Measurements from ENCODE around the gene RTN4.
"Not testable (repeated sequence)": the region's sequence is repeated elsewhere in the genome, so short reads cannot be mapped to it uniquely, and the experiment has no call there.

Gene RTN4

DNA sequence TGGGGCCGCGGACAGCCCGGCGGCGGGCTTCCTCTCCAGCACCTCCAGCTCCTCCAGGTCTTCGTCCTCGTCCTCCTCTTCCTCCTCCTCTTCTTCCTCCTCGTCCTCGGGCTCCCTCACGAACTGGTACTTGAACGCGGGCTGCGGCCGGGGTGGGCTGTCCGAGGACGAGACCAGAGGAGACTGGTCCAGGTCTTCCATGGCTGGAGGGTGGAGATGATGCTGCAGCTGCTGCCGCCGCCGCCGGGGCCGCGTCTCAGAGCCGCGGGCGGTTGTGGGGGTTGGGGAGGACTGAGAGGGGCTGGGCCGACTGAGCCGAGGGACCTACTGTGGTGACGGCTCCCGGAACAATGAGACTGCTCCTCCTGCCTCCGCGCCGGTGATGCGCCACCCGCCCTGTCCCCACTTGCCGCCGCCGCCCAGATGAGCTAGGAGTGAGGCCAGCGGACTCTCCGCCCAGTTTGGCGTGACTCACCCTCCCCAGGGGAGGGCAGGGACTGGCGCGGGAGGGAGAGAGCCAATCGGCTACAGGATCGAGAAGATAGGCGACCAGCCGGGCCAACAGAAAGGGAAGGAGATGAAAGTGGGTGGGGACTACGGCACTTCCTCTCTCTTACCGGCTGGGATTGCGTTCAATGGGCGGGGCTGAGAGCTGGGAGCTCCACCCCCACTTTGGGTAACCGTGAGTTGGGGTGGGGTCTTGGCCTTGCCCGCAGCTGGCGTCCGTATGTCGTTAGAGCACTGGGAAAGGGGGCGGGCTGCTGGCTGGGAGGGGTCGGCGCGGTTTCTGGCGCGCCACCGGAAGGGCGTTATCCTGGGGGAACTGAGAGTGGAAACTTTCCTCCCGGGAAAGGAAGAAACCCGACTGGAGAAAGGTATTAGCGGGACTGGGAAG lies at the start of gene RTN4:
RTN4 (minus strand) TSS at position 352 of the 895 bp plus-strand sequence; CDS start at position 201, 151 bp downstream.
- peak; percentile 99 for DNase-seq

GRCh38 chr2:55099493-55099877 lies 49.2 kb upstream of the RTN4 start:
- DNase-seq = no peak

GRCh38 chr2:55097461-55098410 lies 47.5 kb upstream of the RTN4 start:
- no peak for DNase-seq

DNA sequence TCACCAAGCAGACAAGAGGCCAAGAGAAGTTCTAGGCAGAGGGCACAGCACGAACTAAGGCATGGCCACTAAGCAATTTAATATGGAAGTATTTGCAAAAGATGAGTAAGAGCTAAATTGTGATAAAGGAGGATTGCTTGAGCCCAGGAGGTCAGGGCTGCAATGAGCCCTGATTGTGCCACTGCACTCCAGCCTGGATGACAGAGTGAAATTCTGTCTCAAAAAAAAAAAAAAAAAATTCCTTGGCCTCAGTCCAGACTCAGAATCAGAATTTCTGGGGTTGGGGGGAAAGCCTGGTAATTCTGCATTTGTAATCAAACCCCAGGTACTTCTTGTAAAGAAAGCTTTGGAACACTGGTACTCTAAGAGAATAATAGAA lies 46.8 kb upstream of the RTN4 start:
- no peak for DNase-seq

DNA sequence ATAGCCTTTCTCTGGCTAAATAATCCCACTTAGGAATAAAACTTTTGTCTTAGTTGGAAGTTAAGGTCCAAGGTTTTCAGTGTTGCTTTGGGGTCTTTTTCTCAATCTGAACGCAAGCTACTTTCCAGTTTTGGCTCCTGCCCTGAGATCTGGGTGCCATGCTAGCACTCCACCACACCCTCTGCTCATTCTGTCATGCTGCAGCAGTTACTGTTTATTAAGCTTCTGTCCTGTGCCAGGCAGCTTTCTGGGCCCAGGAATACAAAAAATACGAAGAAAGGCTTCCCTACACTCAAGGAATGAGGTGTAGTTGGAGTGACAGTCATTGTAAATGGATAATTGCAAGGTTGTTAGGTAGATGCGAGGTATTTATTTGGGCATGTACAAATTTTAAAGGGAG lies 46.3 kb upstream of the RTN4 start:
- no peak for DNase-seq

- DNase-seq = no peak
These were observed 43.1 kb upstream of the RTN4 start for GRCh38 chr2:55093381-55093780.

DNA sequence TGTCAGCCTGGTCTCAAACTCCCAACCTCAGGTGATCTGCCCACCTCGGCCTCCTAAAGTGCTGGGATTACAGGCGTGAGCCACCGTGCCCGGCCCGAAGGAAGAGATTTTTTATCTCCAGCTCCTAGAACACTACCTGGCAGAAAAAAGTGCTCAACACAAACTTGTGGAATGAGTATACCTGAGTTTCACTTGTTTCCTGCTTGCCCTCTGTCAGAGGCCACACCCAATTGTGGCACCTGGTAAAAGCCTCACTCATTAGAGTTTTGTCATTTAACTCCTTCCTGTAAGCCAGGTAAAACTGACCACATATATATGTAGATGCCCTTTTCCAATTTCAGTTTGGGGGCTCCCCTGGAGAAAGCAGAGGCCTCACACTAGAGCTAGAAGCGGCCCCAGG lies 42.2 kb upstream of the RTN4 start:
- DNase-seq = no peak

DNA sequence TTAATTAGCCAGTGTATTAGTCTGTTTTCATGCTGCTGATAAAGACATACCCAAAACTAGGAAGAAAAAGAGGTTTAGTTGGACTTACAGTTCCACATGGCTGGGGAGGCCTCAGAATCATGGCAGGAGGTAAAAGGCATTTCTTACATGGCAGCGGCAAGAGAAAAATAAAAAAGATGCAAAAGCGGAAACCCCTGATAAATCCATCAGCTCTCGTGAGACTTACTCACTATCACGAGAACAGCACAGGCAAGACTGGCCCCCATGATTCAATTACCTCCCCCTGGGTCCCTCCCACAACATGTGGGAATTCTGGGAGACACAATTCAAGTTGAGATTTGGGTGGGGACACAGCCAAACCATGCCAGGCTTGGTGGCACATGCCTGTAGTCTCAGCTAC lies 41.4 kb upstream of the RTN4 start:
- DNase-seq = not testable (repeated sequence)

- DNase-seq = no peak
These were observed 40.5 kb upstream of the RTN4 start for GRCh38 chr2:55090702-55091101.

DNA sequence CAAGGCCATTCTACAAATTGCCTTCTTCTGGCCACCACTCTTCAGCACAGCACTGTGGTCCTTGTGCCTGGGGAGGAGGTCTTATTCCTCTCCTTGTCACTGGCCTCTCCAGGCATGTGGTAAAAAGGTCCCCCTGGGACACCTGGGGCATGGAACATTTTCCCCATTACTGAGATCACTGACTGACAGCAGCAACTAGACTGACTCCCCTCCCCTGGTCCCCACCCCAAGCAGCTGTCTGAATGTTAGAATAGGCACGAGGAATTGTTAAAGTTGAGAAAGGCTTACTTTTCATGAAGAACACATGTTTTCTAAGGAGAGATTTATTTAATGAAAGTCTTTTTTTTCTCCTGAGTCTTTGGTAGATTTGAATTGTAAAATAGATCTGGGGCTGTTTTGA lies 39.5 kb upstream of the RTN4 start:
- DNase-seq = no peak

DNA sequence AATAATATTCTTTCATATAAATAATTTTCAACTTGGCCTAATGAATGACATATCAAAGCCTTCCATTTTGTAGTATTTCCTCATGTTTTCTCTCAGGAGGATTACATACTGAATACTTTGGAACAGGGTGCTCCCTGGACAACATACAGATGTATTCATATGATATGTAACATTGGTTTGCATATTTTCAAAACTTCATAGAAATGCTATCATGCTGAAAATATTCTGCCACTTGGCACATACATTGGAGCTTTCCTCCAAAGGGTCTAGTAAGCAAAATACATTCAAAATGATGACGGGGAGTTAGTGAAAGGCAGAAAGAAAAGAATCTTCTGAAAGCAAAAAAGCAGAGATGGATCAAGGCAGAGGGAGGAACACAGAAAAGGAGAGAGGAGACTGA lies 38.1 kb upstream of the RTN4 start:
- no peak for DNase-seq

DNA sequence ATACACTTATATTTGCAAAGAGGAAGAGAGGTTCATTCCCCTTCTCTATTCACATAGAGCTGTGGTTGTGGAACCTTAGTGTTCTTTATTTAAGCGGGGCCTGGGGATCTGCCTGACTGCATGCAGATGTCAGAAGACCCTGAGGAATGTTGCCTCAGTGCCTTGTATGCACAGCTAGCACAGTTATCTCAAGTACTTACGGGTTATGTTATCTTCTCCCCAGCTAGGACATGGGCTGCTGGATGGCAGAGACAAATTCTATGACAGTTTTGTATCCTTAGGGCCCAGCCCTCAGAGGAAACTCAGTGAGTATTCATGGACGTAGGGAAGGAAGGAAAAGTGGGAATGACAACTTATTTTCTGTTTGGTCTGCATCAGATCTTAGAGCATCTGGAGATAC lies 37.7 kb upstream of the RTN4 start:
- no peak for DNase-seq

DNA sequence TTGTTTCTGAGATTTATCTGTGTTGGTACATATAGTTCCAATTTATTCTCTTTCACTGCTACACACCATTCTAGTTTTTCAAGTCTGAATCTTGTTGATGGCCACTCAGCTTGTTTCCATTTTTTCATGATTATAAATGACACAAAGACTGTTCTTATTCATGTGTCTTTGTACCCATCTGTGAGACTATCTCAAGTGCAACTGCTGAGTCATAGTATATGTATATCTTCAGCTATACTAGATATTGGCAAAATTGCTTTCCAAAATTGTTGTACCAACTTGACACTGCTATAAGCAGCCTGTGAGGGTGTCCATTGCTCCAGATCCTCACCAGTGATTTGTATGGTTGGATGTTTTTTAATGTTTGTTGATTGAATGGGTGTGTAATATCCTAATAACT lies 37.2 kb upstream of the RTN4 start:
- no peak for DNase-seq

DNA sequence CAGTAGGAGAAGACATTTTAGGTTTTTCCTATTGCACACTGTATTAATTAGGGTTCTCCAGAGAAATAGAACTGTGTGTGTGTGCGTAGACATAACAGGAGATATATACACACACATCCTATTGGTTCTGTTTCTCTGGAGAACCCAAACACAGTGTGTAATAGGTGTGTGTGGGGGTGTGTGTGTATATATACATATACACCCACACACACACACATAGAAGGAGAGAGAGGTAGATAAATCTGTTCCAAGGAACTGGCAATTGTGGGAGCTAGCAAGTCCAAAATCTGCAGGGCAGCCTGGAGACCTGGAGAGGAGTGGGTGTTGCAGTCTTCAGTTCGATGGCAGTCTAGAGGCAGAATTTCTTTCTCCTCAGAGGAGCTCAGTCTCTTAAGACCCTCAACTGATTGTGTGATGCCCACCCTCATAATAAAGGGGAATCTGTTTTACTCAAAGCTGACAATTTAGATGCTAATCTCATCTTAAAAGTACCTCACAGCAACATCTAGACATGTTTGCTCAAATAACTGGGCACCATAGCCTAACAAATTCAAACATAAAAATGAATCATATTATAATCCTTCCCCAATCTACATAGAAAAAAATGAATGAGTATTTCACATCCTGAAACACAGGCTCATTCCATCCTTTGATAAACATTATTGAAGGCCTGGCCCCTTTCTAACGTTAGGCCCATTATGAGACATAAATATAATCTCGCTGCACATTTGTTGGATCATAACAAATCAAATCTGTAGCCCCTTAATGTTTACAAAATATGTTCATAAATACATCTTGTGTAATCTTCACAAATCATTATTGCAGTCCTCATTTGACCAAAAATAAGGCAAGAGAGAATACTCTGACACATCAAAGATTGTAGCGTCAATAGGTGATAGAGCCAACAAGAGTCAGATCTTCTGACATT lies 35.1 kb upstream of the RTN4 start:
- no peak for DNase-seq

- DNase-seq = no peak
These were observed 34.4 kb upstream of the RTN4 start for GRCh38 chr2:55084641-55085040.

DNA sequence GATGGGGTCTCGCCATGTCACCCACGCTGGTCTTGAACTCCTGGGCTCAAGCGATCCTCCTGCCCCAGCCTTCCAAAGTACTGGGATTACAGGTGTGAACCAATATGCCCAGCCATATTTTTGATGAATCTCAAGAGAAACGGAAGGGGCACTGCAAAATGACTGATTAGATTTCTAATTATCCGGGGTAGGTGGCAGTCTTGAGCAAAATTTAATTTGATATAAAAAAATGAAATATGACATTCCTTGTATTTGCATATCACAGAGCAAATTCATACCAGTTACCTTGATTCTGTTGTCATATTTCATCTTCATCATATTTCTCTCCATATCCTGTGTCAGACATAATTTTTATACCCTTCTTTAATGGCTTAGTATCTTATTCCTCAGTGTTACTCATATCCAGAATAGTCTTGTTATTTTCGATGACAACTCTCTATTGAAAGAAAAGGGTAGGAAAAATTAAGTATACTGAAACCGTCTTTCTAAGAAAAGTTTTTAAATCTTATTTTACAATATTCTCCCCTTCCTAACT lies 30.0 kb upstream of the RTN4 start:
- no peak for DNase-seq

GRCh38 chr2:55078956-55079355 lies 28.7 kb upstream of the RTN4 start:
- no peak for DNase-seq

- no peak for DNase-seq
These were observed 26.5 kb upstream of the RTN4 start for GRCh38 chr2:55076721-55077120.

GRCh38 chr2:55076019-55076418 lies 25.8 kb upstream of the RTN4 start:
- DNase-seq = not testable (repeated sequence)

DNA sequence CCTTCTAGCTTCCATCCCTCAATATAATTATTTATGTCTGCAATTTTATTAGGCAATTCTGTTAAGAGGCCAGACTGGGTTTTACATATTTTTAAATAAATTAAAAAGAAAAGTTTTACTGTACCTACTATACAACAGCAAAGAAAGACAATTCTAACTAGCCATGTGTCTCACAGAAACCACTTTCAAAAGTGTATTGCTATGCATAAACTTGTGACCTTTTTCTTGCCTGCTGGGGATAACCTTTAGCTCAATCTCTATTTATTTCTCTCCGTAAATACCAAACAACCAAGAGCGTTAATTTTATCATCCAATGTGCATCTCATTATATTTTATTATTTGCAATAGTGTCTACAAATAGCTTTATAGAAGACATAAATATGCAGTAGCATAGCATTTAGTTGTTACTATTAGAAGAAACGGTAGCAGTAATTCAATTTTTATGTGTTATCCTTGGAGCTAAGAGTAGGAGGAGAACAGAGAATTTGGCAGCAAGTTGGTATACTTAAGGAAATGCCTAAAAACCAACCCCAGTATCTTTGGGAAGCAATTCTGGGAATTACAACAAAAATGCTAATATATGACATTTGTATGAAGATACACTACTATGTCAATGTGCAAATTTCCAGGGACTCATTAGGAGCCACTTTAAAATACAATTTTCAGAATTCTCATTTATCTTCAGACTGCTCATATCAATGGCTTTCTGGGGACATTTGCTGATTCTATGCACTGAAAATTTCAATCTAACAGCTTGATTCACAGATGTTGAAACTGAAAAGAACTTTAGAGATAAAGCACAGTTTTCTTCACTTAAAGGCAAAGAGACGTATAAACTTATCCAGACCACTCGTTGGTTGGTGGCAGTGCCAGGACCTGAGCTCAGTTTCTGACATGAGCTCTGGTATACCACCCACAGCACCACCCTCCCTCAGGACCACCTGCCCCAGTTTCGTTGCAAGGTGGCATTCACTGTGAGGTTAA lies 23.0 kb upstream of the RTN4 start:
- DNase-seq = no peak

DNA sequence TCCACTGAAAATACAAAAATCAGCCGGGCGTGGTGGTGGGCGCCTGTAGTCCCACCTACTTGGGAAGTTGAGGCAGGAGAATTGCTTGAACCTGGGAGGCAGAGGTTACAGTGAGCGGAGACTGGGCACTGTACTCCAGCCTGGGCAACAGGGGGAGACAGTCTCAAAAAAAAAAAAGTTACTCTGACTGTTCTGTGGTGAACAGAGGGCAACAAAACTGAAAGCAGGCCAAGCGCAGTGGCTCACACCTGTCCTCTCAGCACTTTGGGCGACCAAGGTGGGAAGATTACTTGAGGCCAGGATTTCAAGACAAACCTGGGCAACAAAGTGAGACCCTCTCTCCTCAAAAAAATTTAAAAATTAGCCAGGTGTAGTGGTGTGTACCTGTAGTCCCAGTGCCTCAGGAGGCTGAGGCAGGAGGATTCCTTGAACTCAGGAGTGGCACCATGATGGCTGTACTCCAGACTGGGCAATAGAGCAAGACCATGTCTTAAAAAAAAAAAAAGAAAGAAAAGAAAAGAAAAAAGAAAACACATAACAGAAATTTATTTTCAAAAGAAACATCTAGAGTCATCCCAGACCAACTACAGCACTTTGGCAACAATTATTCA lies 13.6 kb upstream of the RTN4 start:
- no peak for DNase-seq

Data from hippocampal formation (tissue), 2 donors.